Stimulated activated naive CD8-positive, alpha-beta T cell treated with anti-CD3 and anti-CD28 coated beads, Interleukin-15, Interleukin-2, amounts not matched to agents 100 U/mL and 50 U/mL, for 24 hours (primary cell): Measurements from ENCODE around the gene TSPAN10.

Experiments used
- ATAC-seq: fragments of 150-1000 bp; cut with Tn5 transposase; one replicate; pipeline ENCODE4 v1.10.0; 2021
- DNase-seq: peaks from one replicate; pipeline ENCODE4 v3.0.0; 2021

Gene TSPAN10

GRCh38 chr17:81688616-81689015 lies 51.6 kb downstream of the TSPAN10 start:
- no peak for ATAC-seq
- DNase-seq = no peak

- no peak for DNase-seq
- ATAC-seq = no peak
Observed at GRCh38 chr17:81690066-81690465, 53.1 kb downstream of the TSPAN10 start.

GRCh38 chr17:81690549-81690948 lies 53.6 kb downstream of the TSPAN10 start:
- no peak for ATAC-seq
- DNase-seq = no peak

GRCh38 chr17:81691196-81691595 lies 54.2 kb downstream of the TSPAN10 start:
- DNase-seq = no peak
- no peak for ATAC-seq

GRCh38 chr17:81691608-81692007 lies 54.6 kb downstream of the TSPAN10 start:
- ATAC-seq = no peak
- no peak for DNase-seq

- ATAC-seq (no peak), DNase-seq (no peak)
Observed at GRCh38 chr17:81693509-81694210, 56.7 kb downstream of the TSPAN10 start.

GRCh38 chr17:81694810-81695209 lies 57.8 kb downstream of the TSPAN10 start:
- ATAC-seq = no peak
- DNase-seq = no peak

GRCh38 chr17:81695211-81695610 lies 58.2 kb downstream of the TSPAN10 start:
- ATAC-seq = no peak
- no peak for DNase-seq

GRCh38 chr17:81695801-81696200 lies 58.8 kb downstream of the TSPAN10 start:
- DNase-seq (no peak), ATAC-seq (no peak)

GRCh38 chr17:81696218-81696941 lies 59.4 kb downstream of the TSPAN10 start:
- ATAC-seq = no peak
- no peak for DNase-seq

- DNase-seq (no peak), ATAC-seq (no peak)
Observed at GRCh38 chr17:81697261-81698044, 60.5 kb downstream of the TSPAN10 start.
